ENCODE measurements around the gene CDC34.
A peak's percentile ranks its signal among the peaks of the same experiment; 100 is the strongest.

CDC34 gene

GRCh38 chr19:484494-484893, 47.1 kb upstream of the CDC34 start:
- TF ChIP-seq RAD21 (IDR thresholded peaks at IDR 0.05; ENCODE audit: low read depth), result no peak
- TF ChIP-seq FOXM1 (IDR thresholded peaks at IDR 0.05; ENCODE audit: borderline replicate concordance, low read depth), result no peak
- TF ChIP-seq USF1 (IDR thresholded peaks at IDR 0.05), result no peak
- TF ChIP-seq MAX (IDR thresholded peaks at IDR 0.05), result no peak

- TF ChIP-seq YY1 (IDR thresholded peaks at IDR 0.05; ENCODE audit: low read depth) (no peak), TEAD4 (IDR thresholded peaks at IDR 0.05) (no peak), USF1 (IDR thresholded peaks at IDR 0.05) (no peak), TAF1 (IDR thresholded peaks at IDR 0.05; ENCODE audit: low read depth) (no peak), NFIC (IDR thresholded peaks at IDR 0.05) (no peak)
Observed at GRCh38 chr19:485077-485476, 46.5 kb upstream of the CDC34 start.

GRCh38 chr19:485583-486236, 45.9 kb upstream of the CDC34 start:
- no peak for TF ChIP-seq EGR1 (IDR thresholded peaks at IDR 0.05)
- no peak for TF ChIP-seq CREB1 (IDR thresholded peaks at IDR 0.05; ENCODE audit: low read depth)
- TF ChIP-seq FOXM1 (IDR thresholded peaks at IDR 0.05; ENCODE audit: borderline replicate concordance, low read depth), result no peak
- TF ChIP-seq TCF12 (IDR thresholded peaks at IDR 0.05; ENCODE audit: low read depth), result no peak
- TF ChIP-seq USF1 (IDR thresholded peaks at IDR 0.05), result no peak

GRCh38 chr19:488505-489417, 42.8 kb upstream of the CDC34 start:
- TF ChIP-seq FOXM1 (IDR thresholded peaks at IDR 0.05; ENCODE audit: borderline replicate concordance, low read depth) (no peak), MAX (IDR thresholded peaks at IDR 0.05) (peak; percentile 74), RAD21 (IDR thresholded peaks at IDR 0.05; ENCODE audit: low read depth) (no peak), EGR1 (IDR thresholded peaks at IDR 0.05) (0 out of 2 replicates have a peak, but pooled peaks have one; percentile 38), USF1 (IDR thresholded peaks at IDR 0.05) (peak; percentile 47), TAF1 (IDR thresholded peaks at IDR 0.05; ENCODE audit: low read depth) (peak; percentile 78; the same call in 1 of the 2 replicates), YY1 (IDR thresholded peaks at IDR 0.05; ENCODE audit: low read depth) (peak; percentile 81; the same call in 1 of the 2 replicates), EP300 (IDR thresholded peaks at IDR 0.05; ENCODE audit: borderline replicate concordance) (peak; percentile 44; the same call in 1 of the 2 replicates), NFIC (IDR thresholded peaks at IDR 0.05) (peak; percentile 60; the same call in 1 of the 2 replicates), CREB1 (IDR thresholded peaks at IDR 0.05; ENCODE audit: low read depth) (0 out of 2 replicates have a peak, but pooled peaks have one; percentile 5), TCF12 (IDR thresholded peaks at IDR 0.05; ENCODE audit: low read depth) (peak; percentile 28; the same call in 1 of the 2 replicates), TEAD4 (IDR thresholded peaks at IDR 0.05) (peak; percentile 36; the same call in 1 of the 2 replicates), CEBPB (IDR thresholded peaks at IDR 0.05) (no peak), REST (IDR thresholded peaks at IDR 0.05; ENCODE audit: low read depth) (no peak), ZBTB7A (IDR thresholded peaks at IDR 0.05; ENCODE audit: low read depth) (peak; percentile 41; the same call in 1 of the 2 replicates)

- TF ChIP-seq MAX (IDR thresholded peaks at IDR 0.05), result no peak
- TF ChIP-seq ZBTB7A (IDR thresholded peaks at IDR 0.05; ENCODE audit: low read depth), result 0 out of 2 replicates have a peak, but pooled peaks have one; percentile 33
- no peak for TF ChIP-seq RAD21 (IDR thresholded peaks at IDR 0.05; ENCODE audit: low read depth)
- no peak for TF ChIP-seq TCF12 (IDR thresholded peaks at IDR 0.05; ENCODE audit: low read depth)
- no peak for TF ChIP-seq NFIC (IDR thresholded peaks at IDR 0.05)
- no peak for TF ChIP-seq FOXM1 (IDR thresholded peaks at IDR 0.05; ENCODE audit: borderline replicate concordance, low read depth)
- TF ChIP-seq EGR1 (IDR thresholded peaks at IDR 0.05), result no peak
- TF ChIP-seq CREB1 (IDR thresholded peaks at IDR 0.05; ENCODE audit: low read depth), result no peak
- no peak for TF ChIP-seq TEAD4 (IDR thresholded peaks at IDR 0.05)
Observed at GRCh38 chr19:489418-490196, 42.0 kb upstream of the CDC34 start.
